Duodenal mucosa (tissue), 2 donors: Measurements from ENCODE around the gene PAK5.

Source experiments
- H3K27ac ChIP-seq: one replicate; pipeline ENCODE4 v1.7.0; 2013; ENCODE audit warnings: low read depth, low read length
- H3K27me3 ChIP-seq, 2 donors: one replicate each; pipeline ENCODE4 v1.7.0; 2013; ENCODE audit warnings: low read length in 2 of 2, control low read depth in 1 of 2; ENCODE audit not compliant: insufficient read depth in 2 of 2, control insufficient read depth in 1 of 2
- H3K36me3 ChIP-seq, 2 donors: one replicate each; pipeline ENCODE4 v1.7.0; 2013; ENCODE audit warnings: low read length in 2 of 2, control low read depth in 1 of 2; ENCODE audit not compliant: insufficient read depth in 2 of 2, control insufficient read depth in 1 of 2
- H3K4me1 ChIP-seq, 2 donors: one replicate each; pipeline ENCODE4 v1.7.0; 2013; ENCODE audit warnings: low read length in 2 of 2, control low read depth in 1 of 2; ENCODE audit not compliant: insufficient read depth in 2 of 2, control insufficient read depth in 1 of 2
- H3K4me3 ChIP-seq, 2 donors: one replicate each; pipeline ENCODE4 v1.7.0; 2013; ENCODE audit warnings: low read length in 2 of 2, low read depth in 1 of 2
- H3K9ac ChIP-seq, 2 donors: one replicate each; pipeline ENCODE4 v1.7.0; 2013; ENCODE audit warnings: low read length in 2 of 2, low read depth in 1 of 2
- H3K9me3 ChIP-seq, 2 donors: one replicate each; pipeline ENCODE4 v1.7.0; 2013; ENCODE audit warnings: low read length in 2 of 2, control low read depth in 1 of 2; ENCODE audit not compliant: control insufficient read depth in 1 of 2

Gene PAK5

GRCh38 chr20:9574776-9575175 is 264.1 kb downstream of the PAK5 start:
- no peaks in the 10 kb centered on the region for H3K4me1 ChIP-seq
- no peak overlapping the region for H3K4me3 ChIP-seq
- no peak overlapping the region for H3K27ac ChIP-seq
- H3K27me3 ChIP-seq = peaks cover 5 to 8% of the 10 kb centered on the region in 2 donors
- no peaks in the 10 kb centered on the region for H3K9me3 ChIP-seq
- H3K36me3 ChIP-seq = no peaks in the 10 kb centered on the region
- H3K9ac ChIP-seq = no peak overlapping the region

- peaks cover 5 to 8% of the 10 kb centered on the region in 2 donors for H3K27me3 ChIP-seq
- no peak overlapping the region for H3K4me3 ChIP-seq
- no peaks in the 10 kb centered on the region for H3K36me3 ChIP-seq
- H3K9ac ChIP-seq = no peak overlapping the region
- no peaks in the 10 kb centered on the region for H3K4me1 ChIP-seq
- H3K27ac ChIP-seq = no peak overlapping the region
- H3K9me3 ChIP-seq = no peaks in the 10 kb centered on the region
Measured at GRCh38 chr20:9574181-9574580, 264.7 kb downstream of the PAK5 start.

- no peaks in the 10 kb centered on the region for H3K9me3 ChIP-seq
- H3K4me1 ChIP-seq = no peaks in the 10 kb centered on the region
- no peaks in the 10 kb centered on the region for H3K36me3 ChIP-seq
- H3K4me3 ChIP-seq = no peak overlapping the region
- no peak overlapping the region for H3K9ac ChIP-seq
- no peak overlapping the region for H3K27ac ChIP-seq
- H3K27me3 ChIP-seq = peaks cover 5 to 8% of the 10 kb centered on the region in 2 donors
Measured at GRCh38 chr20:9573335-9574151, 265.3 kb downstream of the PAK5 start.

- H3K4me1 ChIP-seq = no peaks in the 10 kb centered on the region
- H3K36me3 ChIP-seq = no peaks in the 10 kb centered on the region
- no peaks in the 10 kb centered on the region for H3K9me3 ChIP-seq
- no peak overlapping the region for H3K9ac ChIP-seq
- no peak overlapping the region for H3K27ac ChIP-seq
- no peak overlapping the region for H3K4me3 ChIP-seq
- H3K27me3 ChIP-seq = peaks cover 5 to 8% of the 10 kb centered on the region in 2 donors
Measured at GRCh38 chr20:9572670-9573069, 266.2 kb downstream of the PAK5 start.

- Histone ChIP-seq H3K4me1 (no peaks in the 10 kb centered on the region), H3K9ac (no peak overlapping the region), H3K9me3 (no peaks in the 10 kb centered on the region), H3K36me3 (no peaks in the 10 kb centered on the region), H3K4me3 (no peak overlapping the region), H3K27me3 (peaks cover 4 to 8% of the 10 kb centered on the region in 2 donors), H3K27ac (no peak overlapping the region)
Measured at GRCh38 chr20:9571783-9572182, 267.1 kb downstream of the PAK5 start.

GRCh38 chr20:9570612-9571011 is 268.3 kb downstream of the PAK5 start:
- H3K36me3 ChIP-seq = no peaks in the 10 kb centered on the region
- H3K4me3 ChIP-seq = no peak overlapping the region
- H3K9me3 ChIP-seq = no peaks in the 10 kb centered on the region
- no peak overlapping the region for H3K27ac ChIP-seq
- H3K9ac ChIP-seq = no peak overlapping the region
- H3K4me1 ChIP-seq = no peaks in the 10 kb centered on the region
- H3K27me3 ChIP-seq = peaks cover 0 to 8% of the 10 kb centered on the region in 2 donors

- no peak overlapping the region for H3K9ac ChIP-seq
- H3K4me3 ChIP-seq = no peak overlapping the region
Measured at GRCh38 chr20:9566977-9567376, 271.9 kb downstream of the PAK5 start.

GRCh38 chr20:9565910-9566550 is 272.8 kb downstream of the PAK5 start:
- H3K4me3 ChIP-seq = no peak overlapping the region
- no peaks in the 10 kb centered on the region for H3K4me1 ChIP-seq
- no peaks in the 10 kb centered on the region for H3K9me3 ChIP-seq
- H3K9ac ChIP-seq = no peak overlapping the region
- H3K27me3 ChIP-seq = no peaks in the 10 kb centered on the region
- no peak overlapping the region for H3K27ac ChIP-seq
- no peaks in the 10 kb centered on the region for H3K36me3 ChIP-seq

More at GRCh38 chr20:9566977-9567376, 271.9 kb downstream of the PAK5 start:
- no peaks in the 10 kb centered on the region for H3K9me3 ChIP-seq
- H3K4me1 ChIP-seq = no peaks in the 10 kb centered on the region
- H3K27me3 ChIP-seq = no peaks in the 10 kb centered on the region
- no peaks in the 10 kb centered on the region for H3K36me3 ChIP-seq
- no peak overlapping the region for H3K27ac ChIP-seq

- Histone ChIP-seq H3K27me3 (no peaks in the 10 kb centered on the region), H3K9me3 (no peaks in the 10 kb centered on the region), H3K9ac (no peak overlapping the region), H3K4me1 (no peaks in the 10 kb centered on the region), H3K36me3 (no peaks in the 10 kb centered on the region), H3K4me3 (no peak overlapping the region), H3K27ac (no peak overlapping the region)
Measured at GRCh38 chr20:9557411-9557810, 281.5 kb downstream of the PAK5 start.

GRCh38 chr20:9555781-9556180 is 283.1 kb downstream of the PAK5 start:
- Histone ChIP-seq H3K9me3 (no peaks in the 10 kb centered on the region), H3K9ac (no peak overlapping the region), H3K27ac (no peak overlapping the region), H3K27me3 (no peaks in the 10 kb centered on the region), H3K4me3 (no peak overlapping the region), H3K36me3 (no peaks in the 10 kb centered on the region), H3K4me1 (no peaks in the 10 kb centered on the region)
